H1 (cell line): ENCODE data around the gene ADAM12. TPM values are rescaled to one million over a fixed set of nuclear protein-coding genes. Genes with fewer than 3 reads are reported as not detected.

ENCODE experiments used
- CTCF ChIA-PET: fragments of 300-600 bp; sonication (Branson Sonifier 250); formaldehyde crosslinking; loops from one replicate; lab custom pipeline; 2021; ENCODE audit not compliant: partially characterized antibody; lab: Charles Lee
- POLR2A ChIA-PET: fragments of 300-600 bp; sonication (Branson Sonifier 250); formaldehyde crosslinking; loops from one replicate; lab custom pipeline; 2021; ENCODE audit warnings: inconsistent platforms; ENCODE audit not compliant: partially characterized antibody; lab: Charles Lee
- DNase-seq, 2 experiments: peaks; one replicate each; pipeline versions ENCODE4 v3.0.0 to v3.0.0-alpha.2; 2010 to 2022; ENCODE audit warnings: low spot score in 2 of 2, low read depth in 1 of 2, mixed read lengths in 1 of 2
- FAIRE-seq: peaks from 2 replicates; lab custom pipeline; 2011; peaks lifted over from hg19 to GRCh38; lab: Jason Lieb, UNC
- H2AFZ ChIP-seq: 2 replicates; pipeline ENCODE4 v1.8.1; 2012; ENCODE audit warnings: low read length, inconsistent platforms
- H2AK5ac ChIP-seq: 2 replicates; pipeline ENCODE4 v1.6.1; 2013; ENCODE audit warnings: low read depth, low read length
- H2BK120ac ChIP-seq: replicated peaks from 2 replicates; pipeline ENCODE3; 2013; ENCODE audit warnings: low read depth, low read length, inconsistent platforms
- H2BK12ac ChIP-seq: 2 replicates; pipeline ENCODE4 v1.6.1; 2013; ENCODE audit warnings: low read depth, low read length
- H2BK15ac ChIP-seq: 2 replicates; pipeline ENCODE4 v1.6.1; 2013; ENCODE audit warnings: low read length
- H2BK20ac ChIP-seq: 2 replicates; pipeline ENCODE4 v1.6.1; 2013; ENCODE audit warnings: low read length
- H2BK5ac ChIP-seq: 2 replicates; pipeline ENCODE4 v1.6.1; 2013; ENCODE audit warnings: low read depth, low read length
- H3K14ac ChIP-seq: 2 replicates; pipeline ENCODE4 v1.6.1; 2013; ENCODE audit warnings: inconsistent platforms; ENCODE audit not compliant: insufficient read length
- H3K18ac ChIP-seq: 2 replicates; pipeline ENCODE4 v1.6.1; 2013; ENCODE audit warnings: low read length; ENCODE audit errors: extremely low read depth
- H3K23ac ChIP-seq: 2 replicates; pipeline ENCODE4 v1.6.1; 2013; ENCODE audit warnings: inconsistent platforms; ENCODE audit not compliant: insufficient read length
- H3K23me2 ChIP-seq: 2 replicates; pipeline ENCODE4 v1.6.1; 2013; ENCODE audit warnings: low read depth, low read length
- H3K27ac ChIP-seq: 2 replicates; pipeline ENCODE4 v1.6.1; 2011; ENCODE audit warnings: low read depth, low read length, inconsistent platforms
- H3K27me3 ChIP-seq, 4 experiments: replicated peaks in 1 of 4; 1 replicate in 1 of 4; 2 replicates in 3 of 4; pipeline versions ENCODE4 v1.6.1 to v1.8.1; 2011 to 2013; ENCODE audit warnings: low read length in 3 of 4, mild to moderate bottlenecking in 3 of 4, inconsistent platforms in 2 of 4, mixed read lengths in 2 of 4, moderate library complexity in 1 of 4; ENCODE audit not compliant: control insufficient read depth in 3 of 4, insufficient read depth in 3 of 4; ENCODE audit errors: extremely low read depth in 1 of 4
- H3K36me3 ChIP-seq, 4 experiments: 2 replicates each; pipeline versions ENCODE4 v1.6.1 to v1.8.1; 2011 to 2013; ENCODE audit warnings: mild to moderate bottlenecking in 4 of 4, low read length in 3 of 4, moderate library complexity in 2 of 4, control low read depth in 1 of 4, inconsistent platforms in 1 of 4; ENCODE audit not compliant: insufficient read depth in 4 of 4, control insufficient read depth in 2 of 4
- H3K4ac ChIP-seq: replicated peaks from 2 replicates; pipeline ENCODE3; 2013; ENCODE audit warnings: low read length, low read depth, mixed read lengths, inconsistent platforms; ENCODE audit not compliant: insufficient read length
- H3K4me1 ChIP-seq, 4 experiments: replicated peaks in 1 of 4; 1 replicate in 1 of 4; 2 replicates in 3 of 4; pipeline versions ENCODE4 v1.6.1 to v1.8.1; 2011 to 2013; ENCODE audit warnings: low read length in 3 of 4, inconsistent platforms in 2 of 4, mixed read lengths in 1 of 4; ENCODE audit not compliant: insufficient read depth in 4 of 4, control insufficient read depth in 3 of 4
- H3K4me2 ChIP-seq, 2 experiments: 2 replicates each; pipeline versions ENCODE4 v1.6.1 to v1.8.1; 2011 to 2013; ENCODE audit warnings: low read depth in 2 of 2, low read length in 2 of 2, control low read depth in 1 of 2, inconsistent platforms in 1 of 2, mild to moderate bottlenecking in 1 of 2; ENCODE audit not compliant: insufficient read depth in 1 of 2
- H3K4me3 ChIP-seq, 4 experiments: fragments of 200-600, 300-600 bp in 1 of 4; sonication (generic), shearing (Covaris generic), sonication (Bioruptor Twin) in 1 of 4; 2 replicates each; pipeline versions ENCODE4 v1.5.1 to v1.8.1; 2011 to 2016; ENCODE audit warnings: low read length in 4 of 4, low read depth in 3 of 4, control low read depth in 2 of 4, inconsistent platforms in 2 of 4, mild to moderate bottlenecking in 2 of 4, mixed read lengths in 1 of 4, moderate library complexity in 1 of 4; ENCODE audit not compliant: insufficient read depth in 2 of 4; ENCODE audit errors: extremely low read depth in 1 of 4
- H3K56ac ChIP-seq: replicated peaks from 2 replicates; pipeline ENCODE3; 2013; ENCODE audit warnings: low read depth, mild to moderate bottlenecking, mixed read lengths, low read length, inconsistent platforms; ENCODE audit not compliant: insufficient read length
- H3K79me1 ChIP-seq: 2 replicates; pipeline ENCODE4 v1.6.1; 2013; ENCODE audit warnings: low read depth, low read length, control low read depth
- H3K79me2 ChIP-seq, 2 experiments: 2 replicates each; pipeline versions ENCODE4 v1.6.1 to v1.8.1; 2012 to 2013; ENCODE audit warnings: low read length in 2 of 2, mild to moderate bottlenecking in 2 of 2, inconsistent platforms in 1 of 2; ENCODE audit not compliant: insufficient read depth in 2 of 2, control insufficient read depth in 1 of 2
- H3K9ac ChIP-seq, 4 experiments: replicated peaks in 1 of 4; 1 replicate in 1 of 4; 2 replicates in 3 of 4; pipeline versions ENCODE4 v1.6.1 to v1.8.1; 2011 to 2013; ENCODE audit warnings: low read depth in 3 of 4, low read length in 3 of 4, control low read depth in 2 of 4, mild to moderate bottlenecking in 2 of 4, moderate library complexity in 2 of 4, inconsistent platforms in 1 of 4; ENCODE audit errors: extremely low read depth in 1 of 4
- H3K9me3 ChIP-seq, 2 experiments: 2 replicates each; pipeline versions ENCODE4 v1.6.1 to v1.8.1; 2012 to 2013; ENCODE audit warnings: mild to moderate bottlenecking in 2 of 2, moderate library complexity in 2 of 2, control low read depth in 1 of 2, inconsistent platforms in 1 of 2, low read depth in 1 of 2, low read length in 1 of 2, mixed read lengths in 1 of 2; ENCODE audit not compliant: insufficient read depth in 2 of 2
- H4K20me1 ChIP-seq, 2 experiments: replicated peaks in 1 of 2; 2 replicates each; pipeline versions ENCODE3 to v1.8.1; 2011 to 2013; ENCODE audit warnings: inconsistent platforms in 2 of 2, low read length in 2 of 2, mild to moderate bottlenecking in 1 of 2; ENCODE audit not compliant: insufficient read depth in 2 of 2, control insufficient read depth in 1 of 2
- H4K5ac ChIP-seq: 2 replicates; pipeline ENCODE4 v1.6.1; 2013; ENCODE audit warnings: low read length, low read depth, mixed read lengths, inconsistent platforms; ENCODE audit not compliant: insufficient read length
- H4K8ac ChIP-seq: 2 replicates; pipeline ENCODE4 v1.8.0; 2013; ENCODE audit warnings: mild to moderate bottlenecking, moderate library complexity, low read length, inconsistent platforms; ENCODE audit not compliant: insufficient read depth; ENCODE audit errors: extremely low read depth
- H4K91ac ChIP-seq: replicated peaks from 2 replicates; pipeline ENCODE3; 2013; ENCODE audit warnings: low read length, mixed read lengths, inconsistent platforms; ENCODE audit not compliant: insufficient read length
- CBX5 ChIP-seq: fragments of 300-800, 300-1000 bp; sonication (generic); IDR thresholded peaks from 2 replicates; pipeline ENCODE4 v1.7.1; 2016; ENCODE audit warnings: antibody characterized with exemption, low read length, low read depth
- CBX8 ChIP-seq: fragments of 300-800, 300-1000 bp; sonication (generic); IDR thresholded peaks from 2 replicates; pipeline ENCODE4 v1.7.1; 2016; ENCODE audit warnings: low read depth, low read length, borderline replicate concordance
- CREB1 ChIP-seq: IDR thresholded peaks from 2 replicates; pipeline ENCODE4 v1.6.1; 2012; ENCODE audit warnings: inconsistent platforms
- CTBP2 ChIP-seq: IDR thresholded peaks from 2 replicates; pipeline ENCODE4 v1.7.0; 2011; ENCODE audit warnings: borderline replicate concordance, mild to moderate bottlenecking, moderate library complexity, mixed read lengths, low read length; ENCODE audit not compliant: insufficient read depth, insufficient read length
- E2F6 ChIP-seq: IDR thresholded peaks from 2 replicates; pipeline ENCODE4 v1.6.1; 2012; ENCODE audit warnings: inconsistent platforms
- EP300 ChIP-seq, 2 experiments: IDR thresholded peaks; 1 replicate in 1 of 2; 2 replicates in 1 of 2; pipeline ENCODE4 v1.6.1; 2011 to 2012; ENCODE audit warnings: low read depth in 2 of 2, low read length in 2 of 2, mild to moderate bottlenecking in 2 of 2, borderline replicate concordance in 1 of 2, inconsistent platforms in 1 of 2, moderate library complexity in 1 of 2
- MAFK ChIP-seq: IDR thresholded peaks from 2 replicates; pipeline ENCODE4 v1.6.1; 2012; ENCODE audit warnings: low read depth, mild to moderate bottlenecking, improper control_type of control experiment, low read length
- NANOG ChIP-seq: IDR thresholded peaks from 2 replicates; pipeline ENCODE4 v1.6.1; 2011; ENCODE audit warnings: low read length, low read depth, mild to moderate bottlenecking, inconsistent platforms; ENCODE audit not compliant: insufficient read depth, poor library complexity, severe bottlenecking
- SIX5 ChIP-seq: IDR thresholded peaks from 2 replicates; pipeline ENCODE4 v1.6.1; 2011; ENCODE audit warnings: mild to moderate bottlenecking, low read depth, low read length
- TAF1 ChIP-seq: IDR thresholded peaks from 2 replicates; pipeline ENCODE4 v1.6.1; 2011; ENCODE audit warnings: mild to moderate bottlenecking, low read depth, low read length
- USF2 ChIP-seq: IDR thresholded peaks from 2 replicates; pipeline ENCODE4 v1.6.1; 2011; ENCODE audit warnings: low read length, improper control_type of control experiment
- ZNF274 ChIP-seq: IDR thresholded peaks from 2 replicates; pipeline ENCODE4 v1.7.0; 2012; ENCODE audit warnings: low read length, borderline replicate concordance; ENCODE audit errors: extremely low read depth
- WGBS, 2 experiments: shearing (Covaris generic) in 1 of 2; methylation state at CpG; one replicate each; pipeline versions ENCODE4 v1.1.6 to v1.1.7; 2013 to 2015; ENCODE audit warnings: low lambda C conversion rate in 2 of 2, mixed read lengths in 2 of 2, inconsistent platforms in 1 of 2, low coverage in 1 of 2, missing lambda C conversion rate in 1 of 2; ENCODE audit not compliant: insufficient replicate concordance in 2 of 2, insufficient coverage in 1 of 2, insufficient read length in 1 of 2; ENCODE audit errors: extremely low coverage in 1 of 2, missing lambda C conversion rate in 1 of 2; 5-methylcytosine and 5-hydroxymethylcytosine counted together
- polyA plus RNA-seq, 7 experiments: library from polyadenylated mRNA; depleted of rRNA in 3 of 7; stranded (reverse) in 5 of 7; unstranded in 2 of 7; fragments of >200 nt in 5 of 7; fragments of 200-250 nt in 2 of 7; gene quantifications; 1 replicate in 5 of 7; 2 replicates in 1 of 7; 4 replicates in 1 of 7; pipeline versions ENCODE4 v1.2.1 to v1.2.3, GENCODE V29; 2011 to 2013; ENCODE audit warnings: missing spikeins in 2 of 7, mixed read lengths in 2 of 7
- total RNA-seq: library from RNA; stranded (reverse); fragmentation: NEBNext Ultra II Directional; extraction: Animal tissue kit (Norgen Biotek cat#: 25700); gene quantifications from 2 replicates; pipeline ENCODE4 v1.2.1, GENCODE V29; 2021

ADAM12 gene
- total and polyA plus RNA-seq, 2 of the 8 experiments (the other 6 are each of a cell fraction or from before 2014, with no cell fraction given): 0.07 to 0.17 TPM

GRCh38 chr10:126253611-126253998 lies 134.7 kb downstream of the ADAM12 start:
- H3K27ac ChIP-seq: no peak overlapping the region
- no peaks in the 10 kb centered on the region for H3K36me3 ChIP-seq
- POLR2A ChIA-PET: no interaction called here
- no peak overlapping the region for H4K91ac ChIP-seq
- no peaks in the 10 kb centered on the region for H3K79me1 ChIP-seq
- H2BK5ac ChIP-seq: no peak overlapping the region
- no peaks in the 10 kb centered on the region for H3K27me3 ChIP-seq
- no peak overlapping the region for H3K23ac ChIP-seq
- no peak overlapping the region for H3K9ac ChIP-seq
- no peaks in the 10 kb centered on the region; a peak in 1 of 4 replicates for H3K79me2 ChIP-seq
- no peak overlapping the region for H2BK15ac ChIP-seq
- H2AFZ ChIP-seq: no peak overlapping the region
- peaks cover 10% of the 10 kb centered on the region; the same call in 1 of the 2 replicates for H3K23me2 ChIP-seq
- no peak overlapping the region for H2AK5ac ChIP-seq
- WGBS, 2 experiments: 96% methylated on average over 4 of the region's 4 CpGs; no CpG with 5 or more reads in 1 of the 2 experiments
- no peak overlapping the region for H3K4ac ChIP-seq
- H4K20me1 ChIP-seq: peaks cover 0 to 9% of the 10 kb centered on the region in 2 experiments
- H2BK120ac ChIP-seq: no peak overlapping the region
- DNase-seq (no peak), FAIRE-seq (no peak)
- H4K8ac ChIP-seq: no peak overlapping the region
- no peak overlapping the region for H2BK20ac ChIP-seq
- no peak overlapping the region for H3K4me3 ChIP-seq
- no peak overlapping the region for H3K4me2 ChIP-seq
- H3K56ac ChIP-seq: no peak overlapping the region
- H2BK12ac ChIP-seq: no peak overlapping the region
- CTCF ChIA-PET: interaction anchor here (0.6 to 1.3 kb wide), 5 partner anchors 66 to 250 kb away, joined by 3 to 5 read pairs (median 3); no protein-coding TSS in a partner anchor
- H3K18ac ChIP-seq: no peak overlapping the region
- 0 out of 4 replicates have a peak, but pooled peaks cover 0 to 2% of the 10 kb centered on the region in 2 experiments for H3K9me3 ChIP-seq
- H3K14ac ChIP-seq: no peak overlapping the region
- no peaks in the 10 kb centered on the region for H3K4me1 ChIP-seq
- H4K5ac ChIP-seq: no peak overlapping the region
- TF ChIP-seq CBX5: no peak
- no peak for TF ChIP-seq CREB1
- TF ChIP-seq EP300 (IDR thresholded peaks at IDR 0.05; ENCODE audit: borderline replicate concordance in 1 of 2, low read depth in 2 of 2, low read length in 2 of 2): no peak
- no peak for TF ChIP-seq ZNF274
- TF ChIP-seq CBX8: no peak
- no peak for TF ChIP-seq SIX5
- no peak for TF ChIP-seq CTBP2
- TF ChIP-seq NANOG: no peak
- no peak for TF ChIP-seq MAFK
- TF ChIP-seq USF2: no peak
- TF ChIP-seq E2F6: no peak
- no peak for TF ChIP-seq TAF1
